ENCODE data around the gene TMEM220.
"Not testable (repeated sequence)": the region's sequence is repeated elsewhere in the genome, so short reads cannot be mapped to it uniquely, and the experiment has no call there.

Gene TMEM220

GRCh38 chr17:10702574-10702973 is 27.2 kb downstream of the TMEM220 start:
- in situ Hi-C loops (cut with MboI; ENCODE audit: low pct_unique_long_range_greater_than_20kb, low sequenced_read_pairs, unreplicated experiment) = no loop called here
- no peak for DNase-seq (ENCODE audit: low spot score)
- no peak for TF ChIP-seq CTCF (IDR thresholded peaks at IDR 0.05; ENCODE audit: extremely low read depth, insufficient read depth, missing control alignments)

GRCh38 chr17:10699856-10700255 is 30.0 kb downstream of the TMEM220 start:
- DNase-seq (ENCODE audit: low spot score) = no peak
- TF ChIP-seq CTCF (IDR thresholded peaks at IDR 0.05; ENCODE audit: extremely low read depth, insufficient read depth, missing control alignments) = no peak
- in situ Hi-C loops (cut with MboI; ENCODE audit: low pct_unique_long_range_greater_than_20kb, low sequenced_read_pairs, unreplicated experiment) = no loop called here

GRCh38 chr17:10698096-10698818 is 31.6 kb downstream of the TMEM220 start:
- DNase-seq (ENCODE audit: low spot score) = peak; percentile 25
- TF ChIP-seq CTCF (IDR thresholded peaks at IDR 0.05; ENCODE audit: extremely low read depth, insufficient read depth, missing control alignments) = no peak
- in situ Hi-C loops (cut with MboI; ENCODE audit: low pct_unique_long_range_greater_than_20kb, low sequenced_read_pairs, unreplicated experiment) = no loop called here

GRCh38 chr17:10697092-10698081 is 32.4 kb downstream of the TMEM220 start, which contains the start of the genes ADPRM and SCO1:
TSS of gene ADPRM (plus strand) at chr17:10697594. CDS start at chr17:10704927, 7,333 bp downstream.
TSS of gene SCO1 (minus strand) at chr17:10697533. CDS start at chr17:10697507, 26 bp downstream.
- DNase-seq (ENCODE audit: low spot score) = peak; percentile 95
- in situ Hi-C loops (cut with MboI; ENCODE audit: low pct_unique_long_range_greater_than_20kb, low sequenced_read_pairs, unreplicated experiment) = no loop called here
- peak; percentile 43 for TF ChIP-seq CTCF (IDR thresholded peaks at IDR 0.05; ENCODE audit: extremely low read depth, insufficient read depth, missing control alignments)

- DNase-seq (ENCODE audit: low spot score); in situ Hi-C loops (cut with MboI; ENCODE audit: low pct_unique_long_range_greater_than_20kb, low sequenced_read_pairs, unreplicated experiment): not testable (repeated sequence)
These were observed 33.9 kb downstream of the TMEM220 start for GRCh38 chr17:10695875-10696407.

- no peak for DNase-seq (ENCODE audit: low spot score)
- no peak for TF ChIP-seq CTCF (IDR thresholded peaks at IDR 0.05; ENCODE audit: extremely low read depth, insufficient read depth, missing control alignments)
- in situ Hi-C loops (cut with MboI; ENCODE audit: low pct_unique_long_range_greater_than_20kb, low sequenced_read_pairs, unreplicated experiment) = no loop called here
These were observed 42.3 kb downstream of the TMEM220 start for GRCh38 chr17:10687499-10687898.

Data from GM13977 (cell line).